Measurements from ENCODE around the gene KRT28.

KRT28 gene

DNA sequence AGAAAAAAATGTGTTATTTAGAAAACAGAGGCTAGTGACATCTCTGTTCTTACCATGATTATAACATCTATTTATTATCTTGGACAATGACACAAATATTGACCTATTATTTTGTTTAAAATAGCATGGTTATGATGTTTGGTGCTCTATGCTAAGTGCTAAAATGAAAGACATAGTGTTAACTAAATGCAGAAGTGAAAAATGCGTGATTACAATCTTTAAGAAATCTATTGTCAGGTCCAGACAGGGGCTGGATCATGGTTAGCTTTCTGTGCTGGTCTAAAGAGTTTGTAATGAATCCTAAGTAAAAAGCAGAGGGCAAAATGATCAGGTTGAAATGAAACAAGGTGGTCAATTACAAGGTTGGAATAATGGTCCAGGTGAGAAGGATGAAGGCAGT is 622 bp upstream of the KRT28 start:
- no peak for TF ChIP-seq CTCF (IDR thresholded peaks at IDR 0.05; ENCODE audit: borderline replicate concordance, insufficient read depth, low read depth, low read length)
- H3K4me3 ChIP-seq (ENCODE audit: low read depth, low read length) = no peak overlapping the region

DNA sequence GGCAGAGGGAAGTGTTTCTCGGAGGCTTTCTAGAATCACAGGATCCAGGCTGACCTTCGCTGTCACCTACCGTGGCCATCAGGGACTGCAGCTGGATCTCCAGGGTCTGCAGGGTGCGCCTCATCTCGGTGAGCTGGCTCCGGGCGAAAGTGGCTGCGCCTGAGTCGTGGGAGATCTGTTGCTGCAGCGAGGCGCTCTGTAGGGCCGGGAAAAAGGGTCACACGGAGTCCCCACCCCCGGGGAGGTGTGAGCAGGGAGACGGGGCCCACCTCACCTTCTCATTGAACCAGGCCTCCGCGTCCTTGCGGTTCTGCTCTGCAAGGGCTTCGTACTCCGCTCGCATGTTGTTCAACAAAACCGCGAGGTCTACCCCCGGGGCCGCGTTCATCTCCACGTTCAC is 2.9 kb downstream of the KRT28 start:
- TF ChIP-seq CTCF (IDR thresholded peaks at IDR 0.05; ENCODE audit: borderline replicate concordance, insufficient read depth, low read depth, low read length) = no peak
- H3K4me3 ChIP-seq (ENCODE audit: low read depth, low read length) = no peak overlapping the region

DNA sequence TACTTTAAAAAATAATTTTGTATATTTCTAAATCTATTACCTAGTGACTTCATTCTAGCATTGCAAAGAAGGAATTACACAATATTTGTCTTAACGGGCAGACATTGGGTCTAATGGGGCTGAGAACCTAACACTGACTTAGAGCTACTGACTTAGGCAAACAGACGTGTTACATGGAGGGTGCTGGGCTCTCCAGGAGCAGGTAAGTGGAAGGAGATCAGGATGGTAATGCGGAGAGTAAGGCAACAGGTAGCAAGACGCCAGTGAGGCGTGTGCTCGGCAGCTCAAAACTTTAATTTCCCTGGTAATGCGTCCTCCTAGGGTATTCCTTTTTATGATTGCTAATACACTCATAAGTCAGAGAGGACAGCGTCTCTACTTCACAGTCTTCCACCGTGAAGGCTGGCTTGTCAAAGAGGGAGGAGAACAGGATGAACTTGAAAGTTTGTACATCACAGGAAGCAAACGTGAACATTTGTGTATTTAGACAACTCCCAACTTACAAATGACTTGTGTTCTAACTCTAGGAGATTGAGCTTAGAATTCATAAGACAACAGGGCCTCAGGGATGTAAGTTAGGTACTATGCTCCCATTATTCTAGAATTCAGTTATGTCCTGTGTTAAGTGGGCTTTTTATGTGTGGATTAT is 4.6 kb downstream of the KRT28 start:
- no peak overlapping the region for H3K4me3 ChIP-seq (ENCODE audit: low read depth, low read length)
- no peak for TF ChIP-seq CTCF (IDR thresholded peaks at IDR 0.05; ENCODE audit: borderline replicate concordance, insufficient read depth, low read depth, low read length)

DNA sequence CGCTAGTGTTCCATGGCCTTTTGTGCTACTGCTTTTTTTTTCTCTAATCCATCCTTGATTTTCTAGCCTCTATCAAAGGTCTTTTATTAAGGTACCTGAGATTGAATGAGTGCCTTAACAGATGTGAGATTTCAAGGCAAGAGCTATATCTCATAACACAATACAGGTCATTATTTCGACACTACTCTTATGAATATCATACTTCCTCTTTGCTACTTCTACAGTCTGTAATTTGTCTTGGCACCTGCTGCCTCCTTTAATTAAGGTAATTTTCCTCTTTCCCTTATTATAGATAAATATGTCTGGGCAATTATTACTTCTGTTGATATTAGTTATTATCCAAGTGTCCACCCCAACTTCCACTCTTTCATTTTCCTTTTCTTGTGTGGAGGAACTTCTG is 5.3 kb downstream of the KRT28 start:
- TF ChIP-seq CTCF (IDR thresholded peaks at IDR 0.05; ENCODE audit: borderline replicate concordance, insufficient read depth, low read depth, low read length) = no peak
- H3K4me3 ChIP-seq (ENCODE audit: low read depth, low read length) = no peak overlapping the region

GRCh38 chr17:40793832-40794231 is 5.9 kb downstream of the KRT28 start:
- TF ChIP-seq CTCF (IDR thresholded peaks at IDR 0.05; ENCODE audit: borderline replicate concordance, insufficient read depth, low read depth, low read length) = no peak

GRCh38 chr17:40791787-40792436 is 7.8 kb downstream of the KRT28 start:
- H3K4me3 ChIP-seq (ENCODE audit: low read depth, low read length) = no peak overlapping the region
- peak; percentile 41; the same call in 1 of the 2 replicates for TF ChIP-seq CTCF (IDR thresholded peaks at IDR 0.05; ENCODE audit: borderline replicate concordance, insufficient read depth, low read depth, low read length)

More at GRCh38 chr17:40793832-40794231, 5.9 kb downstream of the KRT28 start:
- H3K4me3 ChIP-seq (ENCODE audit: low read depth, low read length) = no peak overlapping the region

DNA sequence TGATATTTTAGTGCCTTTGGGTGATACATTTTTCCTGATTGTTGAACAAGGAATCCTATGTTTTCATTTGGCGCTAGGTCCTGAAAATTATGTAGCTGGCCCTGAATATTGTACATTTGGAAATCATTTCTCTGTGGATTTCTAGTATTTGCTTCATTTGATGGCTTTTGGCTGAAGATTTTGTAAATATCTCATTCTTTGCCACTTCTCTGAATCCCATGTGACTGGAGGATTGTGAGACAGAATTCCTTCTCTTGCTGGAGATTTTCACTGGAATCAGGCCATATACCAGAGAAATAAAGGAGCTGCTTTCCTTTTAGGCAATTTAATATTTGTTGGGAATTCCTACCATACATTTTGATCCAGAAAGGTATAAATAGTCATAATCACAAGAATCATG is 8.6 kb downstream of the KRT28 start:
- H3K4me3 ChIP-seq (ENCODE audit: low read depth, low read length) = no peak overlapping the region
- TF ChIP-seq CTCF (IDR thresholded peaks at IDR 0.05; ENCODE audit: borderline replicate concordance, insufficient read depth, low read depth, low read length) = no peak
